Umbilical cord (tissue), 1 donor: ENCODE measurements around the gene PRICKLE4. TPM values are rescaled to one million over a fixed set of nuclear protein-coding genes. Genes with fewer than 3 reads are reported as not detected.

ENCODE experiments used
- total RNA-seq: library from RNA; depleted of rRNA; stranded (reverse); fragments of >200 nt; gene quantifications from one replicate; pipeline ENCODE4 v1.2.3, GENCODE V29; 2014; ENCODE audit warnings: low replicate concordance; ENCODE audit not compliant: insufficient read depth

Gene PRICKLE4
- total RNA-seq, 1 donor from 2014 or later, result 2.9 TPM

Other genes with a start within 250 kb of the PRICKLE4 start
- gene FOXP4, start 234.4 kb upstream of the PRICKLE4 start, total RNA-seq, result 0.72 TPM
- 67.7 TPM for gene MDFI, start 142.3 kb upstream of the PRICKLE4 start, total RNA-seq
- 3.1 TPM for gene TFEB, start 45.2 kb upstream of the PRICKLE4 start, total RNA-seq
- 0.96 TPM for gene PGC, start 33.4 kb upstream of the PRICKLE4 start, total RNA-seq
- not detected for gene FRS3, start 882 bp upstream of the PRICKLE4 start, total RNA-seq
- 122 TPM for gene TOMM6, start 6.9 kb downstream of the PRICKLE4 start, total RNA-seq
- gene USP49, start 114.6 kb downstream of the PRICKLE4 start, total RNA-seq, result 2.9 TPM
- gene MED20, start 140.4 kb downstream of the PRICKLE4 start, total RNA-seq, result 15.2 TPM
- gene BYSL, start 140.7 kb downstream of the PRICKLE4 start, total RNA-seq, result 5.3 TPM
- 33.5 TPM for gene CCND3, start 161.0 kb downstream of the PRICKLE4 start, total RNA-seq